K562 (cell line): ENCODE data around the gene FAM83F. TPM values are rescaled to one million over a fixed set of nuclear protein-coding genes. Genes with fewer than 3 reads are reported as not detected.
A peak's percentile ranks its signal among the peaks of the same experiment; 100 is the strongest.

Source experiments
- CBX2 ChIP-seq: fragments of 200-600 bp; sonication (generic); IDR thresholded peaks from one replicate; pipeline ENCODE4 v1.6.1; 2012; ENCODE audit warnings: mild to moderate bottlenecking, low read length, inconsistent platforms; ENCODE audit not compliant: insufficient read depth, poor library complexity, severe bottlenecking
- CCAR2 ChIP-seq: fragments of 200-400 bp; formaldehyde crosslinking; IDR thresholded peaks from 2 replicates; pipeline ENCODE4 v1.6.1; 2017; ENCODE audit warnings: mild to moderate bottlenecking, low read depth, low read length
- CCNT2 ChIP-seq: IDR thresholded peaks from 2 replicates; pipeline ENCODE4 v1.6.1; 2011; ENCODE audit warnings: borderline replicate concordance, low read depth, mild to moderate bottlenecking, moderate library complexity, mixed read lengths, low read length; ENCODE audit not compliant: insufficient read length; ENCODE audit errors: extremely low read depth
- CREB5 ChIP-seq: fragments of 250-450 bp; sonication (Bioruptor Pico); IDR thresholded peaks from 2 replicates; pipeline ENCODE4 v1.5.0; 2020; ENCODE audit warnings: mild to moderate bottlenecking
- ELF4 ChIP-seq: fragments of 450-650 bp; formaldehyde crosslinking; IDR thresholded peaks from 2 replicates; pipeline ENCODE4 v1.4.0; 2022; ENCODE audit warnings: missing genetic modification characterization
- FOS ChIP-seq: IDR thresholded peaks from 3 replicates; pipeline ENCODE4 v1.6.1; 2011; ENCODE audit not compliant: insufficient read length; ENCODE audit errors: extremely low read depth
- GATA2 ChIP-seq: sonication (generic); formaldehyde crosslinking; IDR thresholded peaks from 2 replicates; pipeline ENCODE4 v1.4.0; 2020; ENCODE audit warnings: mild to moderate bottlenecking, missing genetic modification reagents
- IFI16 ChIP-seq: fragments of 250-450 bp; sonication (Bioruptor Pico); IDR thresholded peaks from 2 replicates; pipeline ENCODE4 v2.1.2; 2022; ENCODE audit warnings: mild to moderate bottlenecking, inconsistent platforms
- KAT7 ChIP-seq: sonication (generic); formaldehyde crosslinking; IDR thresholded peaks from 2 replicates; pipeline ENCODE4 v1.8.0; 2022; ENCODE audit warnings: missing genetic modification reagents, mild to moderate bottlenecking, borderline replicate concordance
- KLF10 ChIP-seq: fragments of 250-450 bp; sonication (Bioruptor Pico); IDR thresholded peaks from 2 replicates; pipeline ENCODE4 v1.6.1; 2021; ENCODE audit warnings: matching md5 sums
- MAFF ChIP-seq: IDR thresholded peaks from 2 replicates; pipeline ENCODE4 v1.6.1; 2012; ENCODE audit warnings: low read length, improper control_type of control experiment
- MIER1 ChIP-seq: fragments of 450-650 bp; IDR thresholded peaks from 2 replicates; pipeline ENCODE4 v1.6.1; 2016; ENCODE audit warnings: antibody characterized with exemption, mild to moderate bottlenecking, low read depth
- MXI1 ChIP-seq: IDR thresholded peaks from 2 replicates; pipeline ENCODE4 v1.6.1; 2011; ENCODE audit warnings: low read depth, mild to moderate bottlenecking, improper control_type of control experiment, low read length
- MYC ChIP-seq, 2 experiments: fragments of 250-450 bp in 1 of 2; sonication (Bioruptor Pico) in 1 of 2; IDR thresholded peaks; 2 replicates each; pipeline versions ENCODE4 v1.5.1 to v1.6.1; 2012 to 2021; ENCODE audit warnings: low read depth in 2 of 2, borderline replicate concordance in 1 of 2, improper control_type of control experiment in 1 of 2, low read length in 1 of 2, mild to moderate bottlenecking in 1 of 2, moderate library complexity in 1 of 2
- MYNN ChIP-seq, 2 experiments: sonication (generic); formaldehyde crosslinking in 1 of 2; IDR thresholded peaks; 2 replicates each; pipeline versions ENCODE4 v1.5.0 to v1.6.1; 2016 to 2020; ENCODE audit warnings: antibody characterized with exemption in 1 of 2, missing genetic modification reagents in 1 of 2
- NR2F6 ChIP-seq: fragments of 450-650 bp; formaldehyde crosslinking; IDR thresholded peaks from 2 replicates; pipeline ENCODE4 v1.4.0; 2020; ENCODE audit warnings: mild to moderate bottlenecking
- POLR2AphosphoS2 ChIP-seq: IDR thresholded peaks from 2 replicates; pipeline ENCODE4 v1.6.1; 2012; ENCODE audit warnings: low read length, improper control_type of control experiment
- RFX5 ChIP-seq: IDR thresholded peaks from 2 replicates; pipeline ENCODE4 v1.6.1; 2011; ENCODE audit warnings: low read depth, mild to moderate bottlenecking, improper control_type of control experiment, low read length
- TAL1 ChIP-seq: fragments of 450-650 bp; IDR thresholded peaks from 2 replicates; pipeline ENCODE4 v1.6.1; 2016; ENCODE audit warnings: mild to moderate bottlenecking
- TFAM ChIP-seq: fragments of 250-450 bp; sonication (Bioruptor Pico); conservative IDR thresholded peaks from 2 replicates; pipeline ENCODE4 v1.5.0; 2021; ENCODE audit warnings: mild to moderate bottlenecking, moderate library complexity
- USF1 ChIP-seq: sonication (generic); formaldehyde crosslinking; IDR thresholded peaks from 2 replicates; pipeline ENCODE4 v1.9.0; 2022; ENCODE audit warnings: mild to moderate bottlenecking, missing genetic modification reagents
- ZBTB5 ChIP-seq: fragments of 450-650 bp; IDR thresholded peaks from 2 replicates; pipeline ENCODE4 v1.6.1; 2017; ENCODE audit warnings: antibody characterized with exemption
- ZNF12 ChIP-seq: sonication (generic); formaldehyde crosslinking; IDR thresholded peaks from 2 replicates; pipeline ENCODE4 v1.4.0; 2020; ENCODE audit warnings: mild to moderate bottlenecking, missing genetic modification reagents
- ZNF232 ChIP-seq: sonication (generic); formaldehyde crosslinking; IDR thresholded peaks from 2 replicates; pipeline ENCODE4 v1.8.0; 2022; ENCODE audit warnings: mild to moderate bottlenecking, missing genetic modification reagents
- ZNF444 ChIP-seq: fragments of 250-450 bp; sonication (Bioruptor Pico); IDR thresholded peaks from 2 replicates; pipeline ENCODE4 v1.4.0; 2020; ENCODE audit warnings: mild to moderate bottlenecking, moderate library complexity
- polyA plus RNA-seq, 8 experiments: library from polyadenylated mRNA; depleted of rRNA in 4 of 8; stranded (reverse) in 5 of 8; unstranded in 3 of 8; fragments of >200 nt; fragmentation: Nextera tagmentation in 2 of 8; fragmentation: Illumina TruSeq in 1 of 8; extraction: Ambion mirVana in 2 of 8; extraction: Trizol in 1 of 8; gene quantifications; 2 replicates each; pipeline versions ENCODE4 v1.2.1 to v1.2.3, GENCODE V29; 2011 to 2014; ENCODE audit warnings: inconsistent platforms in 1 of 8, missing spikeins in 1 of 8
- total RNA-seq, 7 experiments: library from RNA; depleted of rRNA in 6 of 7; stranded (reverse); fragments of >200 nt in 6 of 7; fragmentation: Illumina TruSeq in 2 of 7; extraction: Trizol in 2 of 7; gene quantifications; 2 replicates each; pipeline versions ENCODE4 v1.2.1 to v1.2.3, GENCODE V29; 2011 to 2021; ENCODE audit warnings: low replicate concordance in 1 of 7

The FAM83F gene
- total and polyA plus RNA-seq, 9 of the 15 experiments (the other 6 are each of a cell fraction or from before 2014, with no cell fraction given), result under 0.01 to 0.13 (median 0.04) TPM; not detected in 1

- no peak for TF ChIP-seq CBX2
- TF ChIP-seq RFX5, result no peak
- TF ChIP-seq NR2F6 (CRISPR knock-in tag), result no peak
- no peak for TF ChIP-seq MIER1
- peak; percentile 56; the same call in 1 of the 2 replicates for TF ChIP-seq MYNN (IDR thresholded peaks at IDR 0.05)
- no peak for TF ChIP-seq MYNN (CRISPR knock-in tag; IDR thresholded peaks at IDR 0.05)
- no peak for TF ChIP-seq ZNF12 (CRISPR knock-in tag)
- TF ChIP-seq KAT7 (CRISPR knock-in tag), result no peak
- peak; percentile 78 for TF ChIP-seq TAL1
- TF ChIP-seq FOS, result no peak
- peak; percentile 34; the same call in 1 of the 2 replicates for TF ChIP-seq GATA2 (CRISPR knock-in tag)
- TF ChIP-seq ELF4, result no peak
- TF ChIP-seq USF1 (CRISPR knock-in tag), result no peak
- TF ChIP-seq MYC (IDR thresholded peaks at IDR 0.05; ENCODE audit: low read depth, low read length), result peak; percentile 21; the same call in 1 of the 2 replicates
- no peak for TF ChIP-seq MYC (CRISPR knock-in tag; IDR thresholded peaks at IDR 0.05; ENCODE audit: borderline replicate concordance, low read depth)
- TF ChIP-seq CREB5 (CRISPR knock-in tag), result no peak
- TF ChIP-seq MAFF, result peak; percentile 56; the same call in 1 of the 2 replicates
- TF ChIP-seq ZNF444 (CRISPR knock-in tag), result no peak; the same call in 1 of the 2 replicates
- no peak for TF ChIP-seq MXI1
- no peak for TF ChIP-seq TFAM (CRISPR knock-in tag)
- TF ChIP-seq POLR2AphosphoS2, result no peak
- no peak for TF ChIP-seq CCAR2
- no peak for TF ChIP-seq ZNF232 (CRISPR knock-in tag)
- no peak for TF ChIP-seq IFI16 (CRISPR knock-in tag)
- peak; percentile 41 for TF ChIP-seq CCNT2
- TF ChIP-seq KLF10 (CRISPR knock-in tag), result no peak
- TF ChIP-seq ZBTB5, result no peak
Observed at GRCh38 chr22:39960791-39961746, 33.7 kb upstream of the FAM83F start (continued).
